Mucosa of rectum (tissue), 2 donors: ENCODE measurements around the gene CA12.
"Not testable (repeated sequence)": the region's sequence is repeated elsewhere in the genome, so short reads cannot be mapped to it uniquely, and the experiment has no call there.

Experiments
- H3K27ac ChIP-seq, 2 donors: one replicate each; pipeline ENCODE4 v1.7.0; 2013; ENCODE audit warnings: inconsistent platforms in 2 of 2, low read depth in 2 of 2, low read length in 2 of 2
- H3K27me3 ChIP-seq, 2 donors: one replicate each; pipeline ENCODE4 v1.7.0; 2013; ENCODE audit warnings: low read length in 2 of 2; ENCODE audit not compliant: control insufficient read depth in 2 of 2, insufficient read depth in 2 of 2
- H3K36me3 ChIP-seq, 2 donors: one replicate each; pipeline ENCODE4 v1.7.0; 2013; ENCODE audit warnings: low read length in 2 of 2; ENCODE audit not compliant: control insufficient read depth in 2 of 2, insufficient read depth in 2 of 2
- H3K4me1 ChIP-seq, 2 donors: one replicate each; pipeline ENCODE4 v1.7.0; 2013; ENCODE audit warnings: low read length in 2 of 2, mild to moderate bottlenecking in 1 of 2; ENCODE audit not compliant: control insufficient read depth in 2 of 2, insufficient read depth in 2 of 2
- H3K4me3 ChIP-seq, 2 donors: one replicate each; pipeline ENCODE4 v1.7.0; 2013; ENCODE audit warnings: low read length in 2 of 2
- H3K9ac ChIP-seq, 2 donors: one replicate each; pipeline ENCODE4 v1.7.0; 2013; ENCODE audit warnings: low read length in 2 of 2, low read depth in 1 of 2, mild to moderate bottlenecking in 1 of 2
- H3K9me3 ChIP-seq, 2 donors: one replicate each; pipeline ENCODE4 v1.7.0; 2013; ENCODE audit warnings: low read length in 2 of 2; ENCODE audit not compliant: control insufficient read depth in 2 of 2
- donor health status: healthy.
- donor health status: Normal muscosa, but diverticular disease.

Gene CA12

GRCh38 chr15:63329567-63330350 is 51.9 kb downstream of the CA12 start:
- Histone ChIP-seq H3K27ac (no peak overlapping the region), H3K4me3 (no peak overlapping the region), H3K9ac (no peak overlapping the region), H3K27me3 (no peaks in the 10 kb centered on the region), H3K36me3 (peaks cover 34 to 46% of the 10 kb centered on the region in 2 donors), H3K9me3 (no peaks in the 10 kb centered on the region), H3K4me1 (no peaks in the 10 kb centered on the region)

- H3K9ac ChIP-seq = no peak overlapping the region
- H3K4me3 ChIP-seq = no peak overlapping the region
- H3K4me1 ChIP-seq = no peaks in the 10 kb centered on the region
- no peak overlapping the region for H3K27ac ChIP-seq
- no peaks in the 10 kb centered on the region for H3K27me3 ChIP-seq
- no peaks in the 10 kb centered on the region for H3K9me3 ChIP-seq
- H3K36me3 ChIP-seq = peaks cover 32 to 44% of the 10 kb centered on the region in 2 donors
Observed at GRCh38 chr15:63327648-63328421, 53.8 kb downstream of the CA12 start.

GRCh38 chr15:63324770-63325169 is 56.9 kb downstream of the CA12 start:
- Histone ChIP-seq H3K9me3 (no peaks in the 10 kb centered on the region), H3K27ac (no peak overlapping the region), H3K4me3 (no peak overlapping the region), H3K9ac (no peak overlapping the region), H3K4me1 (peaks cover 0 to 6% of the 10 kb centered on the region in 2 donors), H3K27me3 (no peaks in the 10 kb centered on the region), H3K36me3 (peaks cover 22 to 24% of the 10 kb centered on the region in 2 donors)

DNA sequence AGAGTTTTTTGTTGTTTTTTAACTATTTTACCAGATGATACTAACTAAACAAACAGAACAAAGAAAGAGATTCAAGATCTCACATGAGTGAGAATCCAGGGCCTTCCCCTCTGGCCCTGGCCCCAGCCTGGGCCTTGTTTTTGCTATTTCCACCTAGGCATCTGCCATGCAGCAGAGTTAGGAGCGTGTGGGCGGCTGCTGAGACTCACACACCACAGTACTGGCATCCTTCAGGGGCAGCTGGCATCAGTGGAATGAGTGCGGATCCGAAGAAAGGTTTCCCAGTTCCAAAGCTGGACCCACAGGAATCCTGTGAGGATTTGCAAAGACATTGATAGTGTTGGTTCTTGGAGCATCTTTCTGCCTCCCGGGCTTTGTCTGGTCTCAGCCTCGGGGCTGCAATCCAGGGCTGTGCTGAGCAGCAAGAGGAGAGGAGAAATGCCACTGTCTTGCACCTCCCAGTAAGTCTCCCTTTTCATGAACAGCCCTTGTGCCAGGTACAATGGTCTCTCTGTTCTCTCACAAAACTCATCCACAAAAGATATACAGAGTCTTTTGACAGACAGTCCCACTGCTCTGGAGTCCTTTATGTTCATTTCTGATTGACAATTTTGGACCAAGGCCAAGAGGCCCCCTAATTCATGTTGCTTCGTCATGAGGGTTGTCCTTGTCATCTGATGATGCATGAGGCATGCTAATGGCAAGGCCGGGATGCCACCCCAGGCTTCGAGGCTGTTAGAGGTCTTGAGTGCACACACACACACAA is 57.7 kb downstream of the CA12 start:
- Histone ChIP-seq H3K27ac (no peak overlapping the region), H3K9ac (no peak overlapping the region)

GRCh38 chr15:63322541-63322940 is 59.1 kb downstream of the CA12 start:
- Histone ChIP-seq H3K9ac (no peak overlapping the region), H3K4me1 (peaks cover 0 to 9% of the 10 kb centered on the region in 2 donors), H3K36me3 (peaks cover 13 to 17% of the 10 kb centered on the region in 2 donors), H3K27me3 (no peaks in the 10 kb centered on the region), H3K27ac (no peak overlapping the region), H3K9me3 (no peaks in the 10 kb centered on the region), H3K4me3 (no peak overlapping the region)

More for the DNA sequence above, 57.7 kb downstream of the CA12 start:
- H3K36me3 ChIP-seq = peaks cover 19 to 20% of the 10 kb centered on the region in 2 donors
- H3K27me3 ChIP-seq = no peaks in the 10 kb centered on the region
- H3K9me3 ChIP-seq = no peaks in the 10 kb centered on the region
- no peak overlapping the region for H3K4me3 ChIP-seq
- peaks cover 0 to 7% of the 10 kb centered on the region in 2 donors for H3K4me1 ChIP-seq

DNA sequence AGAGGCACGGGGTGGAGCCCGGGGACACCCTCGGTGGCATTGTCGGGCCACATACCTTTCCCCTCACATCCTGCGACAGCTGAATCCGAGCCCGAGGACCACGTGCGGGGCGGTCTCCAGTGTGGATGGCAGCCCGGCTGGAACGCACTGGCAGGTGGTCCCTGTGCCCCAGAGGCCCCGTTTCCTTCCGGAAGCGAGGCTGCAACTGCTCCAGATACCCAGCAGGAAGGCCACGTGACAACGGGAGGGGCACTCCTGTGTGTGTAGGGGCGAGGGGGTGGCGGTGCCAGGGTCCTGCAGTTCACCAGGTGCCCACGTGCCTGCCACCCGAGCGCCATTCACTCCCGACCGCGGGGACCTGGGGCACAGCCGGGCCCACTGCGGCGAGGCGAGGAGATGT is 60.2 kb downstream of the CA12 start:
- H3K27ac ChIP-seq = peak overlapping the region in 1 of 2 donors; percentile 29
- no peaks in the 10 kb centered on the region for H3K9me3 ChIP-seq
- H3K9ac ChIP-seq = no peak overlapping the region
- no peaks in the 10 kb centered on the region for H3K27me3 ChIP-seq
- H3K4me3 ChIP-seq = peak overlapping the region in 1 of 2 donors; percentile 25
- peaks cover 0 to 9% of the 10 kb centered on the region in 2 donors for H3K4me1 ChIP-seq
- peaks cover 9 to 14% of the 10 kb centered on the region in 2 donors for H3K36me3 ChIP-seq

DNA sequence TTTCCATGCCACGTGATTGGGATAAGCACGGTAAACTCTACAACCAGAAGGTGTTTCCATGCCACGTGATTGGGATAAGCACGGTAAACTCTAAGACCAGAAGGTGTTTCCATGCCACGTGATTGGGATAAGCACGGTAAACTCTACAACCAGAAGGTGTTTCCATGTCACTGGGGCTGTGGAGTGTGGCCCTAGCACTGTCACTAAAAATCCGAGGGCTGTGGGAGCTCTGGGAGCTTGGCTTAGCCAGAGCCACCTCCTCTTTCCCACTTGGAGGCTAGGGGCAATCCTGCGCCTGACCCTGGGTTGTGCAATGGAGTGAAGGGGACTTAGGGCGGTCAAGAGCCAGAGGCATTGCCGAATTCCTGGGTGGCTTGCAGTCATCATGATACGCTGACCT is 60.7 kb downstream of the CA12 start:
- Histone ChIP-seq H3K4me1 (peaks cover 0 to 12% of the 10 kb centered on the region in 2 donors), H3K36me3 (peaks cover 6 to 12% of the 10 kb centered on the region in 2 donors)
- not testable (repeated sequence) for H3K9ac ChIP-seq, H3K27me3 ChIP-seq, H3K9me3 ChIP-seq, H3K4me3 ChIP-seq, H3K27ac ChIP-seq

DNA sequence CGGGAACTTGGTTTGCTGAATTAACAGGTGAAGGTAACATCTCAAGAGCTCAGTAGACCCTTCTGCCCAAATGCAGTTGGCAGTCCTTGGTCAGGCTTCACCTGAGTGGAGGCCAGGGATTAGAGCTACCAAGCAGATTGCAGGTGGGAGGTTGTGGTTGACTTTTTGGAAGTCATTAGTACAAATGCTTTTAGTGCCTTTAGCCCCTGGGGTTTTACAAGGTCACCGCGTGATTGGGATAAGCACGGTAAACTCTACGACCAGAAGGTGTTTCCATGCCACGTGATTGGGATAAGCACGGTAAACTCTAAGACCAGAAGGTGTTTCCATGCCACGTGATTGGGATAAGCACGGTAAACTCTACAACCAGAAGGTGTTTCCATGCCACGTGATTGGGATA is 61.2 kb downstream of the CA12 start:
- peaks cover 0 to 12% of the 10 kb centered on the region in 2 donors for H3K4me1 ChIP-seq
- not testable (repeated sequence) for H3K27me3 ChIP-seq, H3K9me3 ChIP-seq, H3K9ac ChIP-seq, H3K27ac ChIP-seq, H3K36me3 ChIP-seq, H3K4me3 ChIP-seq

DNA sequence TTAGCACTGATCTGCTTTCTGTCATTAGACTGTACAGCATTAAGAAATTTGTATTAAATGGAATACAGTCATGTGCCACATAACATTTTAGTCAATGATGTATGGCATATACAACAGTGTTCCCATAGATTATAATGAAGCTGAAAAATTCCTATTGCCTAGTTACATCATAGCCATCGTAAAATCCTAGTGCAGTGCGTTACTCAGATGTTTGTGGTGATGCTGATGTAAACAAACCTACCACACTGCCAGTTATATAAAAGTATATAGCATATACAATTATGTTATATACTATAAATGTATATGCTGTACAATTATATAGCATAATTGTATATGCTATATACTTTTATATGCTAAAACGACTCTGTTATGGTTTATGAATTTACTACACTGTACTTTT is 62.6 kb downstream of the CA12 start:
- Histone ChIP-seq H3K27me3 (no peaks in the 10 kb centered on the region), H3K4me1 (peaks cover 0 to 12% of the 10 kb centered on the region in 2 donors), H3K36me3 (peaks cover 0 to 3% of the 10 kb centered on the region in 2 donors), H3K4me3 (no peak overlapping the region), H3K27ac (no peak overlapping the region), H3K9ac (no peak overlapping the region), H3K9me3 (no peaks in the 10 kb centered on the region)

- no peaks in the 10 kb centered on the region for H3K9me3 ChIP-seq
- H3K36me3 ChIP-seq = no peaks in the 10 kb centered on the region
- H3K4me3 ChIP-seq = no peak overlapping the region
- no peak overlapping the region for H3K27ac ChIP-seq
- no peaks in the 10 kb centered on the region for H3K27me3 ChIP-seq
- no peak overlapping the region for H3K9ac ChIP-seq
- H3K4me1 ChIP-seq = peaks cover 0 to 12% of the 10 kb centered on the region in 2 donors
Observed at GRCh38 chr15:63318344-63318743, 63.3 kb downstream of the CA12 start.
